ENCODE data around the gene CAMK1D.
A peak's percentile ranks its signal among the peaks of the same experiment; 100 is the strongest.

The CAMK1D gene

DNA sequence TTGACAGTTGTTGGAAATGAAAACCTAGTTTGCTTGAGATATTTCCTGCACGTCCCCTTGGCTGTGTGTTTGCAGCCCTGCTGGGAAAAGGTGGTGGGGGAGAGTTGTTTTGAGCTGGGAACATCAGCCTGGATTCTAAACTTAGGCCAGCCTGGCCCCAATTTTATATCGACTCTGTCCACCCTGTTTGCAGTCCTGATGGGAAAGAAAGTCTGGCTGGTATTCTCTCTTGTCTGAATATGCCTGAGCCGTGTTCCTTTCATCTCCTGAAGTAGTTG is 473.5 kb downstream of the CAMK1D start:
- no peaks in the 10 kb centered on the region for H3K4me1 ChIP-seq (ENCODE audit: control insufficient read depth, insufficient read depth, low read length, unreplicated experiment)
- H3K27ac ChIP-seq (ENCODE audit: low read depth, low read length): no peak overlapping the region

DNA sequence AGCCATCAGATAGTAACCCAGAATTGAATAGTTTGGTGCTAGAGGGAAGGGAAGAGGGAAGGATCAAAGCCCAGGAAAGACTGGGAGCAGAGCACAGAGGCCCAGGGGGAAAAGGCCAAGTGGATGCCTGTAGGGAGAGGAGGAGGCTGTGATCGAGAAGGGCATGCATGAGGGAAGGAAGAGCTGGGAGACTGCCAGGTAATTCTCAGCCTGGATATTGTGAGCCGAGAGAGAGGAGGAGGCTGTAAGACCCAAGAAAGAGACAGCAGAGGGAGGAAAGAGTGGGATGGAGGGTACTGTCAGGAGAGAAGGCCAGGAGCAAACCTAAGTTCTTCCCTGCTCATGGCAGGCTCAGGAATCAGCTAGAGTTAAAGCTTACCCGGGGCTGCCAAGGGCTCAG is 474.0 kb downstream of the CAMK1D start:
- Histone ChIP-seq H3K79me2 (ENCODE audit: control insufficient read depth, insufficient read depth, low read length, unreplicated experiment) (no peaks in the 10 kb centered on the region), H3K36me3 (ENCODE audit: insufficient read depth, low read length) (no peaks in the 10 kb centered on the region), H2AFZ (ENCODE audit: low read length, unreplicated experiment) (no peak overlapping the region), H3K4me1 (ENCODE audit: control insufficient read depth, insufficient read depth, low read length, unreplicated experiment) (no peaks in the 10 kb centered on the region), H3K27me3 (ENCODE audit: insufficient read depth, low read length) (no peaks in the 10 kb centered on the region), H3K4me3 (ENCODE audit: low read depth, low read length) (no peak overlapping the region), H3K27ac (ENCODE audit: low read depth, low read length) (no peak overlapping the region)

More for the DNA sequence above, 473.5 kb downstream of the CAMK1D start:
- H3K36me3 ChIP-seq (ENCODE audit: insufficient read depth, low read length): no peaks in the 10 kb centered on the region
- H2AFZ ChIP-seq (ENCODE audit: low read length, unreplicated experiment): no peak overlapping the region
- H3K27me3 ChIP-seq (ENCODE audit: insufficient read depth, low read length): no peaks in the 10 kb centered on the region
- H3K79me2 ChIP-seq (ENCODE audit: control insufficient read depth, insufficient read depth, low read length, unreplicated experiment): no peaks in the 10 kb centered on the region
- no peak overlapping the region for H3K4me3 ChIP-seq (ENCODE audit: low read depth, low read length)

DNA sequence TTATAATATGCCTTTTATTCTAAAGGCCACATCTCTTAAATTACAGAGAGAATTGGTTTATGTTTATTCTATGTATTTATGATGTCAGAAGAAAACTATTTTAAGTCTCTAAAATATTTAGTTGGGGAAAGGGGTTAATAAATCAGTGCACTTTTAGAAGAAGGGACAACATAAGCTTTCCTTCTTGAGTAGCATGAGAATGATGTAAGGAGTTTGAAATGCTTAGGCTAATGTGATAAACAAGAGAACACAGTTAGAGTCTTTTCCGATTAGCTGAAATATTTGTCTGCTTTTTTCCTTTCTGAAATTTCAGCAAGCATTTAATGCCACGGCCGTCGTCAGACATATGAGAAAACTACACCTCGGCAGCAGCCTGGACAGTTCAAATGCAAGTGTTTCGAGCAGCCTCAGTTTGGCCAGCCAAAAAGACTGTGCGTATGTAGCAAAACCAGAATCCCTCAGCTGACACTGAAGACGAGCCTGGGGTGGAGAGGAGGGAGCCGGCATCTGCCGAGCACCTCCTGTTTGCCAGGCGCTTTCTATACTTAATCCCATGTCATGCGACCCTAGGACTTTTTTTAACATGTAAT is 476.0 kb downstream of the CAMK1D start:
- Histone ChIP-seq H3K27me3 (ENCODE audit: insufficient read depth, low read length) (no peaks in the 10 kb centered on the region), H3K4me1 (ENCODE audit: control insufficient read depth, insufficient read depth, low read length, unreplicated experiment) (no peaks in the 10 kb centered on the region), H3K36me3 (ENCODE audit: insufficient read depth, low read length) (no peaks in the 10 kb centered on the region), H3K4me3 (ENCODE audit: low read depth, low read length) (no peak overlapping the region), H3K79me2 (ENCODE audit: control insufficient read depth, insufficient read depth, low read length, unreplicated experiment) (no peaks in the 10 kb centered on the region), H3K27ac (ENCODE audit: low read depth, low read length) (no peak overlapping the region), H2AFZ (ENCODE audit: low read length, unreplicated experiment) (no peak overlapping the region)

DNA sequence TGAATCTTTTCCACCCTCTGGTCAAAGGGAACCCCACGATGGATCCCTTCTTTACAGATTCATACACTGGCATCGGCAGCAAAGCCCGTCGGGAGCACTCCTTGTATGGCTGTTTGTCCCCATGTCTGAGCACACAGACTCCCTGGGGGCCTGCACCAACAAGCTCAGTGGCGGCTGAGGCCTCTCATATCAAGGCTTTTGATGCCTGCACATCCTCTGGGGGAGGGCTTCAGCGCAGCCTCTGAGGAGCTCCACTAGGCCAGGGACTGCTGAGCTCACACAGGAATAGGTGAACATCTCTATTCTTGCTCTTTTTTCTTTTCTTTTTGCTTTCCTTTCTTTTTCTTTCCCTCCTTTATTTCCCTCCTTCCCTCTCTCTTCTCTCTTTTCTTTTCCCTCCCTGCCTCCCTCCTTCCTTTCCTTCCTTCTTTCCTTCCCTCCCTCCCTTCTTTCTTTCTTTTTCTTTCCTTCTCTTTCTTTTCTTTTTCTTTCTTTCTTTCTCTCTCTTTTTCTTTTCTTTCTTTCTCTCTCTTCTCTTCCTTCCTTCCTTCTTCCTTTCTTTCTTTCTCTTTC is 477.5 kb downstream of the CAMK1D start:
- no peaks in the 10 kb centered on the region for H3K4me1 ChIP-seq (ENCODE audit: control insufficient read depth, insufficient read depth, low read length, unreplicated experiment)
- H3K36me3 ChIP-seq (ENCODE audit: insufficient read depth, low read length): no peaks in the 10 kb centered on the region
- H3K27me3 ChIP-seq (ENCODE audit: insufficient read depth, low read length): no peaks in the 10 kb centered on the region
- H3K79me2 ChIP-seq (ENCODE audit: control insufficient read depth, insufficient read depth, low read length, unreplicated experiment): no peaks in the 10 kb centered on the region
- H3K4me3 ChIP-seq (ENCODE audit: low read depth, low read length): no peak overlapping the region
- no peak overlapping the region for H3K27ac ChIP-seq (ENCODE audit: low read depth, low read length)
- no peak overlapping the region for H2AFZ ChIP-seq (ENCODE audit: low read length, unreplicated experiment)

DNA sequence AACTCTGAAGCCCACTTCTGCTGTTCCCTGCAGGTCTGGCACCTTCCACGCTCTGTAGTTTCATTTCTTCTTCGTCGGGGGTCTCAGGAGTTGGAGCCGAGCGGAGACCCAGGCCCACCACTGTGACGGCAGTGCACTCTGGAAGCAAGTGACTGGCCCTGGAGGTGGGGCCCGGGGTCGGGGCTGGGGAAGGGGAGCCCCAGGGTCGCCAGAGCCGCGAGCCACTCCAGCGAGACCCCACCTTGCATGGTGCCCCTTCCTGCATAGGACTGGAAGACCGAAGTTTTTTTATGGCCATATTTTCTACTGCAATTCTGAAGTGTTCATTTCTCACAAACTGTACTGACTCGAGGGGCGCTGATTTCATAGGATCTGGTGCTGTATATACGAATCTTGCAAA is 479.4 kb downstream of the CAMK1D start:
- Histone ChIP-seq H3K4me3 (ENCODE audit: low read depth, low read length) (no peak overlapping the region), H3K27me3 (ENCODE audit: insufficient read depth, low read length) (no peaks in the 10 kb centered on the region), H2AFZ (ENCODE audit: low read length, unreplicated experiment) (no peak overlapping the region), H3K4me1 (ENCODE audit: control insufficient read depth, insufficient read depth, low read length, unreplicated experiment) (no peaks in the 10 kb centered on the region), H3K27ac (ENCODE audit: low read depth, low read length) (no peak overlapping the region), H3K79me2 (ENCODE audit: control insufficient read depth, insufficient read depth, low read length, unreplicated experiment) (no peaks in the 10 kb centered on the region), H3K36me3 (ENCODE audit: insufficient read depth, low read length) (no peaks in the 10 kb centered on the region)

DNA sequence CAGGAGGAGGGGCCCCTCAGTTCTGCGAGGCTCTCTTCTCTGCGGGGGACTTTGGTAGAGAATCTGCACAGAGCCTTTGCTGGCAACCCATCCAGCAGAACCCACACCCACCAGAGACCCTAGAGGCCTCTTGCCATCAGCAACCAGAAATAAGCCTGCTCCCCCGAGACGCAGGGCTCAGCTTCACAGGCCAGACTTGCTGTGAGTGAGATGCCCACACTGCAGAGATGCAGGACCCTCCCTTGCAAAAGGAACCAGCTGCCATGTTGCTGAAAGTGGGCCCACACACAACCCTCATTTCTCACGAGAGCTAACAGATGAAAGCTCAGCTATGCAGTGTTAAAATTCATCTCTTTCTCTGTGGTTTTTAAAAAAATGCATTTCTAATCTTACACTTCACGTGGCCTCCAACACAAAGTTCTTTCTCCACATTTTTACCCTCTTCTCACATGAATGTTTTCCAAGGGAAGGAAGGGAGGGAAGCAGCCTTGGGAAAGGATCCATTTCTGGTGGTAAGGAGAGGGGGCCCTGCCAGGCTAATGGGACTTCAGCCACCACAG is 480.6 kb downstream of the CAMK1D start:
- H3K27me3 ChIP-seq (ENCODE audit: insufficient read depth, low read length): no peaks in the 10 kb centered on the region
- H3K4me1 ChIP-seq (ENCODE audit: control insufficient read depth, insufficient read depth, low read length, unreplicated experiment): no peaks in the 10 kb centered on the region
- no peaks in the 10 kb centered on the region for H3K36me3 ChIP-seq (ENCODE audit: insufficient read depth, low read length)
- no peak overlapping the region for H3K27ac ChIP-seq (ENCODE audit: low read depth, low read length)
- no peaks in the 10 kb centered on the region for H3K79me2 ChIP-seq (ENCODE audit: control insufficient read depth, insufficient read depth, low read length, unreplicated experiment)
- no peak overlapping the region for H2AFZ ChIP-seq (ENCODE audit: low read length, unreplicated experiment)
- no peak overlapping the region for H3K4me3 ChIP-seq (ENCODE audit: low read depth, low read length)

DNA sequence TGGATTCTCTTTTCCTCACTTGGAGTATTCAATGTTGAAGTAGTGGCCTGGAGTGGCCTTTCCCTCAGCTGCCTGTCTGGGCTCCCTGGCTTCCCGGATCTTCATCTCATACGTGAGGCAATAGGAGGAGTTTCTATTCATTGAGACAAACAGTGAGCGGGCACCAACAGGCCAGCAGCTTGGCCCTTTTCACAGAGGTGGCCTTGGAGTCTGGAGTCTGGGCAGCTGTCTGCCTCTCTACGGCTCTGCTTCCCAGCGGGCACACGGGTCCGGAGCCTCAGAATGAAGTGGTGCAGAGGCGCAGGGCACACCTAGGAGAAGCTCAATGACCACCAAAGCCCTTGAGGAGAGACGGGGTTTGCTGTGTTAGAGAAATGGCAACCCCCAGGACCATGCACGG is 482.7 kb downstream of the CAMK1D start:
- H2AFZ ChIP-seq (ENCODE audit: low read length, unreplicated experiment): no peak overlapping the region
- no peaks in the 10 kb centered on the region for H3K27me3 ChIP-seq (ENCODE audit: insufficient read depth, low read length)
- H3K27ac ChIP-seq (ENCODE audit: low read depth, low read length): no peak overlapping the region
- H3K4me1 ChIP-seq (ENCODE audit: control insufficient read depth, insufficient read depth, low read length, unreplicated experiment): peaks cover 12% of the 10 kb centered on the region
- H3K79me2 ChIP-seq (ENCODE audit: control insufficient read depth, insufficient read depth, low read length, unreplicated experiment): no peaks in the 10 kb centered on the region
- H3K36me3 ChIP-seq (ENCODE audit: insufficient read depth, low read length): no peaks in the 10 kb centered on the region
- no peak overlapping the region for H3K4me3 ChIP-seq (ENCODE audit: low read depth, low read length)

DNA sequence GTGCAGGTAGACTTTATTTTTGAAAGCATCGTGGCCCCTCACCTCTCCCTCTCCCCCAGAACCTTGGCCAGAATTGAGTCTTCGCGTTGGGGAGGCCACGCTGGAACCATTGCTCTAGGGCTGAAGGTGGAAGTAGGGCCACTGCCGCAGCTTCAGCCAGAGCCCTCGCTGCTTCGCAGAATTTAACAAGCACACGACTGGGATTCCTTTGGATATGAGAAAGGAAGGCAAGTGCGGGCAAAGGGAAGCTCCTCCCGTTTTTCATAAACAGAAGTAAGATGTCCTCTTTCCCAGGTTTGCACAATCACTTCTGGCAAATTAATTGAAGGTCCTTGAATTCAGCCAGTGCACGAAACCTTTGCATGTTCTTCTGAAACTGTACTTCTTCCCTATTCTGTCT is 484.1 kb downstream of the CAMK1D start:
- no peaks in the 10 kb centered on the region for H3K27me3 ChIP-seq (ENCODE audit: insufficient read depth, low read length)

DNA sequence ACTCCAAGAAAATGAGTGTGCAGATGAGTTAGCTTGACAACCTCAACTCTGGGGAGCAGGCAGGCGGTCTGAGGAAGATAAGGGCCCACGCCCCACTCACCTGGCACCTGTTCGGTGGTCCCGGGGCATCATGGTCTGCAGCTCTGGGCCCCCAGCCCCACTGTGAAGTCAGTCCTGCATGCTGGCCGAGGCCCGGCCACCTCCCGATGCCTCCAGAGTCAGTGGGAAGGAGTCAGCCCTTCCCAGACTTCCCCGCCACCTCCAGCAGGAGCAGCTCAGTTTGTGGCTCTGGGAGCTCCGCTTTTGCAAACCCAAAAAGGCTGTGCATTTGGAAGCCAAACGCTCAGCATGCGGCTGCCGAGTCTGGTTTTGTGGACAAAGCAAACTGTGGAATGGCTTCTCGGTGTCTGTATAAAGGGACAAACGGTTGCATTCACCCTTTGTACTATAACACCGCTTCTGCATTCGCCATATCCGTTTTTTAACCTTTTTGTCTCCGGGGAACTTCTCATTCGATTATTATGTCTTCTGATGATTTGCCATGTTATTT is 484.8 kb downstream of the CAMK1D start:
- no peaks in the 10 kb centered on the region for H3K79me2 ChIP-seq (ENCODE audit: control insufficient read depth, insufficient read depth, low read length, unreplicated experiment)
- H3K4me1 ChIP-seq (ENCODE audit: control insufficient read depth, insufficient read depth, low read length, unreplicated experiment): peaks cover 12% of the 10 kb centered on the region
- H3K4me3 ChIP-seq (ENCODE audit: low read depth, low read length): no peak overlapping the region
- no peak overlapping the region for H3K27ac ChIP-seq (ENCODE audit: low read depth, low read length)
- no peaks in the 10 kb centered on the region for H3K27me3 ChIP-seq (ENCODE audit: insufficient read depth, low read length)
- H3K36me3 ChIP-seq (ENCODE audit: insufficient read depth, low read length): no peaks in the 10 kb centered on the region
- H2AFZ ChIP-seq (ENCODE audit: low read length, unreplicated experiment): no peak overlapping the region

More for the DNA sequence above, 484.1 kb downstream of the CAMK1D start:
- Histone ChIP-seq H3K79me2 (ENCODE audit: control insufficient read depth, insufficient read depth, low read length, unreplicated experiment) (no peaks in the 10 kb centered on the region), H2AFZ (ENCODE audit: low read length, unreplicated experiment) (no peak overlapping the region), H3K4me1 (ENCODE audit: control insufficient read depth, insufficient read depth, low read length, unreplicated experiment) (peaks cover 12% of the 10 kb centered on the region), H3K4me3 (ENCODE audit: low read depth, low read length) (no peak overlapping the region), H3K27ac (ENCODE audit: low read depth, low read length) (no peak overlapping the region), H3K36me3 (ENCODE audit: insufficient read depth, low read length) (no peaks in the 10 kb centered on the region)

DNA sequence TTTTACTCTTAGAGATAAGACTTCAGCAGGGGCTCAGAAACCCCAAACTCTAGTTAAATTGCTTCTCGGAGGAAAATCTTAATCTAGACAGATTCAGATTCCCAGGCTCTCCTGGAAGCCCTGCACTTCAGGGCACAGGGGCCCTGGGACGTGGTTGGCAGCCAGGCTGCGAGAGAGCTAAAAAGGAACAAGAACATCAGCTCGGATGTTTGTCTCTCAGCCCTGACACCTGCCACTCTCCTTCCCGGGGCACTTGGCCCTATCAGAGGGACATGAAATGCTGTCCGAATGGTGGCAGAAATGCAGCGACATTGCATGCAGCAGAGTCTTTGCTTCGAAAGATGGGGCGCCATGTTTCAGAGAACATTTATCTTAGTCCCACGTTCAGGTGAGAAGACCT is 485.4 kb downstream of the CAMK1D start:
- no peak overlapping the region for H3K4me3 ChIP-seq (ENCODE audit: low read depth, low read length)
- no peaks in the 10 kb centered on the region for H3K36me3 ChIP-seq (ENCODE audit: insufficient read depth, low read length)

DNA sequence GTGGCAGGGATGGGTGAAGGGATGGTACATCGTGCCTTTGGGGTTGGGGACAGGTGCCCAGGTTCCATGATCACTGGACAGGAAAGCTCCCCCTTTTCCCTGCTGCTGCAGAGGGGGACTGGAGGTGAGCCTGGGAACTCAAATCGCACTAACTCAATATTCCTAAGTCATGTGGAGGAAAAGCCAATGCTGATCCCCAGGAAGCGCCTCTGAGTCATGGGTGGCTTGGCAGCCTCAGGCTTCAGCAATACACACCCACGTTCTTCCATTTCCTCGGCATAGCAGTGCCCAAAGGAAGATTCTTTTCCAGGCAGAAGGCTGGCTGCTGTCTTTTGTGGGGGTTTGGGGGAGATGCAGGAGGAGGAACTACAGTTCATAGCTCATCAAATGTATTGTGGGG is 486.4 kb downstream of the CAMK1D start:
- H3K4me3 ChIP-seq (ENCODE audit: low read depth, low read length): peak overlapping the region; percentile 15; the same call in 1 of the 2 replicates
- H3K36me3 ChIP-seq (ENCODE audit: insufficient read depth, low read length): no peaks in the 10 kb centered on the region
- no peaks in the 10 kb centered on the region for H3K79me2 ChIP-seq (ENCODE audit: control insufficient read depth, insufficient read depth, low read length, unreplicated experiment)
- H2AFZ ChIP-seq (ENCODE audit: low read length, unreplicated experiment): peak overlapping the region; percentile 2
- H3K4me1 ChIP-seq (ENCODE audit: control insufficient read depth, insufficient read depth, low read length, unreplicated experiment): peaks cover 12% of the 10 kb centered on the region
- H3K27ac ChIP-seq (ENCODE audit: low read depth, low read length): no peak overlapping the region
- H3K27me3 ChIP-seq (ENCODE audit: insufficient read depth, low read length): no peaks in the 10 kb centered on the region

More for the DNA sequence above, 485.4 kb downstream of the CAMK1D start:
- Histone ChIP-seq H2AFZ (ENCODE audit: low read length, unreplicated experiment) (no peak overlapping the region), H3K4me1 (ENCODE audit: control insufficient read depth, insufficient read depth, low read length, unreplicated experiment) (peaks cover 12% of the 10 kb centered on the region), H3K27ac (ENCODE audit: low read depth, low read length) (no peak overlapping the region), H3K27me3 (ENCODE audit: insufficient read depth, low read length) (no peaks in the 10 kb centered on the region), H3K79me2 (ENCODE audit: control insufficient read depth, insufficient read depth, low read length, unreplicated experiment) (no peaks in the 10 kb centered on the region)

Data from ACC112 (cell line).